Endothelial cell (in vitro differentiated cells): ENCODE measurements around the gene SLC22A23. TPM values are rescaled to one million over a fixed set of nuclear protein-coding genes. Genes with fewer than 3 reads are reported as not detected.
"Not testable (repeated sequence)": the region's sequence is repeated elsewhere in the genome, so short reads cannot be mapped to it uniquely, and the experiment has no call there.

Source experiments
- DNase-seq: peaks from one replicate; pipeline ENCODE4 v3.0.0; 2021; ENCODE audit warnings: low spot score
- H3K27ac Mint-ChIP-seq: one replicate; pipeline ENCODE4 v1.8.0; 2021; ENCODE audit warnings: mixed read lengths, inconsistent platforms; ENCODE audit not compliant: unreplicated experiment
- H3K27me3 Mint-ChIP-seq: one replicate; pipeline ENCODE4 v1.8.0; 2021; ENCODE audit warnings: mild to moderate bottlenecking, moderate library complexity, mixed read lengths, inconsistent platforms; ENCODE audit not compliant: unreplicated experiment
- H3K36me3 Mint-ChIP-seq: one replicate; pipeline ENCODE4 v1.8.0; 2021; ENCODE audit warnings: mild to moderate bottlenecking, low read depth, mixed read lengths, inconsistent platforms; ENCODE audit not compliant: unreplicated experiment
- H3K4me1 Mint-ChIP-seq: one replicate; pipeline ENCODE4 v1.8.0; 2021; ENCODE audit warnings: mild to moderate bottlenecking, mixed read lengths, inconsistent platforms; ENCODE audit not compliant: unreplicated experiment
- H3K4me3 Mint-ChIP-seq: one replicate; pipeline ENCODE4 v1.8.0; 2021; ENCODE audit warnings: mild to moderate bottlenecking, mixed read lengths, inconsistent platforms; ENCODE audit not compliant: unreplicated experiment
- H3K9me3 Mint-ChIP-seq: one replicate; pipeline ENCODE4 v1.8.0; 2021; ENCODE audit warnings: mixed read lengths, inconsistent platforms; ENCODE audit not compliant: unreplicated experiment
- CTCF ChIP-seq: fragments of 200-600 bp; sonication (generic); IDR thresholded peaks from one replicate; pipeline ENCODE4 v1.5.0; 2021; ENCODE audit warnings: antibody characterized with exemption; ENCODE audit not compliant: unreplicated experiment
- total RNA-seq: library from RNA; stranded (reverse); fragmentation: NEBNext Ultra II Directional; extraction: Animal tissue kit (Norgen Biotek cat#: 25700); gene quantifications from one replicate; pipeline ENCODE4 v1.2.1, GENCODE V29; 2021; ENCODE audit not compliant: unreplicated experiment

Gene SLC22A23
- total RNA-seq, 1 donor from 2014 or later: 72.7 TPM

GRCh38 chr6:3379482-3380060 lies 77.3 kb downstream of the SLC22A23 start:
- no peaks in the 10 kb centered on the region for H3K9me3 Mint-ChIP-seq
- H3K4me3 Mint-ChIP-seq: no peak overlapping the region
- peaks cover 17% of the 10 kb centered on the region for H3K4me1 Mint-ChIP-seq
- TF ChIP-seq CTCF: no peak
- no peak for DNase-seq
- H3K27me3 Mint-ChIP-seq: peaks cover 4% of the 10 kb centered on the region
- no peak overlapping the region for H3K27ac Mint-ChIP-seq
- no peaks in the 10 kb centered on the region for H3K36me3 Mint-ChIP-seq

GRCh38 chr6:3378808-3379207 lies 78.0 kb downstream of the SLC22A23 start:
- H3K4me3 Mint-ChIP-seq, H3K27ac Mint-ChIP-seq, DNase-seq, H3K36me3 Mint-ChIP-seq, H3K27me3 Mint-ChIP-seq, H3K9me3 Mint-ChIP-seq: not testable (repeated sequence)
- peaks cover 24% of the 10 kb centered on the region for H3K4me1 Mint-ChIP-seq

- H3K36me3 Mint-ChIP-seq, H3K4me3 Mint-ChIP-seq, DNase-seq, H3K9me3 Mint-ChIP-seq, H3K27me3 Mint-ChIP-seq, H3K27ac Mint-ChIP-seq: not testable (repeated sequence)
- peaks cover 29% of the 10 kb centered on the region for H3K4me1 Mint-ChIP-seq
Measured at GRCh38 chr6:3378398-3378782, 78.5 kb downstream of the SLC22A23 start.

GRCh38 chr6:3377536-3378397 lies 79.1 kb downstream of the SLC22A23 start:
- H3K36me3 Mint-ChIP-seq: no peaks in the 10 kb centered on the region
- H3K4me1 Mint-ChIP-seq: peaks cover 35% of the 10 kb centered on the region
- no peak overlapping the region for H3K4me3 Mint-ChIP-seq
- H3K27ac Mint-ChIP-seq: no peak overlapping the region
- H3K9me3 Mint-ChIP-seq: no peaks in the 10 kb centered on the region
- no peak for TF ChIP-seq CTCF
- no peak for DNase-seq
- H3K27me3 Mint-ChIP-seq: peaks cover 4% of the 10 kb centered on the region

- no peak for TF ChIP-seq CTCF
- peaks cover 40% of the 10 kb centered on the region for H3K4me1 Mint-ChIP-seq
- peaks cover 4% of the 10 kb centered on the region for H3K27me3 Mint-ChIP-seq
- no peak for DNase-seq
- H3K9me3 Mint-ChIP-seq: no peaks in the 10 kb centered on the region
- H3K4me3 Mint-ChIP-seq: no peak overlapping the region
- no peak overlapping the region for H3K27ac Mint-ChIP-seq
- no peaks in the 10 kb centered on the region for H3K36me3 Mint-ChIP-seq
Measured at GRCh38 chr6:3376893-3377535, 79.8 kb downstream of the SLC22A23 start.
